ENCODE data around the gene TM9SF1. TPM values are rescaled to one million over a fixed set of nuclear protein-coding genes. Genes with fewer than 3 reads are reported as not detected.

Gene TM9SF1
- total and polyA plus RNA-seq, 10 of the 15 experiments (the other 5 are each of a cell fraction or from before 2014, with no cell fraction given): 7.2 to 39.2 (median 17.6) TPM

- TF ChIP-seq MYC (IDR thresholded peaks at IDR 0.05; ENCODE audit: insufficient read depth, insufficient read length, insufficient replicate concordance, low read length, severe bottlenecking) (no peak), NR2C2 (IDR thresholded peaks at IDR 0.05; ENCODE audit: borderline replicate concordance, control insufficient read depth, insufficient read length, low read depth) (no peak), POLR2AphosphoS5 (IDR thresholded peaks at IDR 0.05; ENCODE audit: low read length) (no peak; the same call in 1 of the 2 replicates), BHLHE40 (IDR thresholded peaks at IDR 0.05; ENCODE audit: borderline replicate concordance in 1 of 2, low read depth in 2 of 2, low read length in 1 of 2) (no peak), BCL11A (IDR thresholded peaks at IDR 0.05; ENCODE audit: low read depth, low read length) (no peak), IKZF1 (conservative IDR thresholded peaks at IDR 0.05) (peak; percentile 19; the same call in 1 of the 2 replicates), E2F8 (IDR thresholded peaks at IDR 0.05; ENCODE audit: low read depth, partially characterized antibody) (no peak), POLR2A (IDR thresholded peaks at IDR 0.05; ENCODE audit: low read depth, low read length) (peak; percentile 20; the same call in 1 of the 2 replicates), IKZF2 (IDR thresholded peaks at IDR 0.05) (peak; percentile 21 to 32; a peak in 2 of 4 replicates), FOS (IDR thresholded peaks at IDR 0.05; ENCODE audit: borderline replicate concordance, extremely low read depth, insufficient read length) (no peak), LARP7 (IDR thresholded peaks at IDR 0.05) (peak; percentile 66), SPI1 (IDR thresholded peaks at IDR 0.05; ENCODE audit: borderline replicate concordance, insufficient read depth, low read depth, low read length) (no peak), POU2F2 (IDR thresholded peaks at IDR 0.05; ENCODE audit: borderline replicate concordance, low read depth, low read length) (peak; percentile 30; the same call in 1 of the 3 replicates), NFYA (IDR thresholded peaks at IDR 0.05; ENCODE audit: borderline replicate concordance, low read depth, low read length) (no peak), NR2C1 (IDR thresholded peaks at IDR 0.05) (no peak), BCLAF1 (IDR thresholded peaks at IDR 0.05) (no peak), ZNF687 (IDR thresholded peaks at IDR 0.05) (no peak), GABPA (IDR thresholded peaks at IDR 0.05; ENCODE audit: low read depth) (no peak), BCL3 (IDR thresholded peaks at IDR 0.05; ENCODE audit: borderline replicate concordance, insufficient read depth, low read depth, low read length, poor library complexity, severe bottlenecking) (no peak)
Measured at GRCh38 chr14:24162093-24162492, 33.1 kb downstream of the TM9SF1 start (continued).

All from GM12878 (cell line).